ENCODE results near the gene RANBP1.

DNA sequence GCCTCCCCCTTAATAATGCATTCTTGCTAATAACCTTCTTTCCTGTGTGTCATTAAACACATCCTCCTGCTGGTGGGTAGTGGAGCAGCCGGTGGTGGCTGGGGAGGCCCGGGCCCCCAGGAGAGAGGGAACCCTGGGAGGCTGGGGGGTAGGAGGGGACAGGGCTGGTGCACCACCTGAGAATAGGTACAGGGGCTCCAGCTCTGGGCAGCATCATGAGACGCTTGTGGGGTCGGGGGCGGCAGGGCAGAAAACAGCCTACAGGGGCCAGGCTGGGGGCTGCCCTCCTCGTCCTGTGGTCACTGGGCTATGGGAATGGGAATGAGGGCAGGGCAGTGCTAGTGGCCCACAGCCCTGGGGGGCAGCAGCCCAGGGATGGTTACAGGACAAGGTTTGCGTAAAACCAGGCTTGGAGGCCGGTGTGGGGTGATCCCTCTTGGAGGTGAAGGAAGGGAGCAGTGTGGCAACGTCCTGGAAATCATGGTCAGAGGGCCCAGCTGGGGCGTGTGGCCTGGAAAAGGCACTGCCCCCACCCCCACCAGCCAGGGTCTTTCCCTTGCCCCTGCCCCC is 53.4 kb downstream of the RANBP1 start:
- no peak for TF ChIP-seq POLR2A (IDR thresholded peaks at IDR 0.05)
- TF ChIP-seq, protein P1, sequence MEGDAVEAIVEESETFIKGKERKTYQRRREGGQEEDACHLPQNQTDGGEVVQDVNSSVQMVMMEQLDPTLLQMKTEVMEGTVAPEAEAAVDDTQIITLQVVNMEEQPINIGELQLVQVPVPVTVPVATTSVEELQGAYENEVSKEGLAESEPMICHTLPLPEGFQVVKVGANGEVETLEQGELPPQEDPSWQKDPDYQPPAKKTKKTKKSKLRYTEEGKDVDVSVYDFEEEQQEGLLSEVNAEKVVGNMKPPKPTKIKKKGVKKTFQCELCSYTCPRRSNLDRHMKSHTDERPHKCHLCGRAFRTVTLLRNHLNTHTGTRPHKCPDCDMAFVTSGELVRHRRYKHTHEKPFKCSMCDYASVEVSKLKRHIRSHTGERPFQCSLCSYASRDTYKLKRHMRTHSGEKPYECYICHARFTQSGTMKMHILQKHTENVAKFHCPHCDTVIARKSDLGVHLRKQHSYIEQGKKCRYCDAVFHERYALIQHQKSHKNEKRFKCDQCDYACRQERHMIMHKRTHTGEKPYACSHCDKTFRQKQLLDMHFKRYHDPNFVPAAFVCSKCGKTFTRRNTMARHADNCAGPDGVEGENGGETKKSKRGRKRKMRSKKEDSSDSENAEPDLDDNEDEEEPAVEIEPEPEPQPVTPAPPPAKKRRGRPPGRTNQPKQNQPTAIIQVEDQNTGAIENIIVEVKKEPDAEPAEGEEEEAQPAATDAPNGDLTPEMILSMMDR (IDR thresholded peaks at IDR 0.05), result no peak
